Ovary (tissue), 9 donors: ENCODE measurements around the gene HIGD1A. TPM values are rescaled to one million over a fixed set of nuclear protein-coding genes. Genes with fewer than 3 reads are reported as not detected.

Experiments
- DNase-seq, 5 donors: peaks; one replicate each; pipeline ENCODE4 v3.0.0-alpha.2; 2019 to 2020
- H3K27ac ChIP-seq, 2 donors: fragments of 200-600 bp; one replicate each; pipeline versions ENCODE4 v1.5.1 to v1.8.0; 2019 to 2022
- H3K27me3 ChIP-seq: fragments of 200-600 bp; one replicate; pipeline ENCODE4 v1.8.0; 2022
- H3K36me3 ChIP-seq: fragments of 200-600 bp; sonication (generic); one replicate; pipeline ENCODE4 v1.5.1; 2019
- H3K4me1 ChIP-seq: one replicate; pipeline ENCODE4 v1.8.1; 2013; ENCODE audit warnings: mild to moderate bottlenecking, moderate library complexity; ENCODE audit not compliant: insufficient read depth
- H3K4me3 ChIP-seq: fragments of 200-600 bp; sonication (generic); one replicate; pipeline ENCODE4 v1.5.1; 2017
- H3K9me3 ChIP-seq, 2 donors: fragments of 200-600 bp in 1 of 2; sonication (generic) in 1 of 2; one replicate each; pipeline versions ENCODE4 v1.5.1 to v1.8.1; 2013 to 2019; ENCODE audit warnings: mild to moderate bottlenecking in 1 of 2, moderate library complexity in 1 of 2
- CTCF ChIP-seq, 3 donors: fragments of 450-650 bp in 2 of 3; fragments of 200-600 bp in 1 of 3; IDR thresholded peaks; one replicate each; pipeline versions ENCODE4 v1.5.1 to v1.8.0; 2016 to 2022; ENCODE audit warnings: antibody characterized with exemption in 3 of 3, mild to moderate bottlenecking in 1 of 3
- EP300 ChIP-seq: sonication (generic); formaldehyde crosslinking; IDR thresholded peaks from one replicate; pipeline ENCODE4 v1.6.1; 2017; ENCODE audit warnings: antibody characterized with exemption
- POLR2A ChIP-seq: fragments of 450-650 bp; IDR thresholded peaks from one replicate; pipeline ENCODE4 v1.6.1; 2017; ENCODE audit warnings: antibody characterized with exemption, mild to moderate bottlenecking, moderate library complexity
- WGBS, 3 donors: extraction: QIAGEN DNeasy Blood & Tissue Kit in 1 of 3; methylation state at CpG; one replicate each; pipeline versions ENCODE4 v1.1.5 to v1.1.7; 2013 to 2017; 5-methylcytosine and 5-hydroxymethylcytosine counted together
- intact Hi-C, 4 donors: fragments of 100-400 bp; cut with DNase I; formaldehyde crosslinking; loops; one replicate each; pipeline versions ENCODE4 v1.11.0 to v1.15.1; 2022 to 2023
- polyA plus RNA-seq, 2 donors: library from polyadenylated mRNA; stranded (reverse); fragments of 200-250 nt in 1 of 2; fragments of 350-450 nt in 1 of 2; fragmentation: Illumina TruSeq in 1 of 2; extraction: RNeasy Lipid Tissue Mini Kit (QIAGEN cat#74804) in 1 of 2; gene quantifications; one replicate each; pipeline ENCODE4 v1.2.3, GENCODE V29; 2013 to 2014
- total RNA-seq, 7 donors: library from RNA; depleted of rRNA in 2 of 7; stranded (reverse); fragments of >200 nt in 2 of 7; fragmentation: NEBNext Ultra II Directional in 3 of 7; extraction: Animal tissue kit (Norgen Biotek cat#: 25700) in 3 of 7; gene quantifications; one replicate each; pipeline versions ENCODE4 v1.1.0 to v1.2.4, GENCODE V29; 2016 to 2023
- donor health status: DM: no; HTN: no; CAD: no; lungs with moderate emphysema.
- donor health status: DM: no; HTN: no; CAD: no.
- donor health status: Bipolar disorder and iron deficiency.
- donor health status: DM: yes; HTN: yes; CAD: no.
- donor health status: DM: no; HTN: no; CAD: no.
- donor health status: DM: yes; HTN: yes; CAD: no.

The HIGD1A gene
- total and polyA plus RNA-seq, 9 donors: 44.6 to 126 (median 65.4) TPM

- peak overlapping the region; percentile 87 for H3K4me3 ChIP-seq
- TF ChIP-seq CTCF (IDR thresholded peaks at IDR 0.05) (no peak), EP300 (no peak), POLR2A (no peak)
- H3K27me3 ChIP-seq: no peaks in the 10 kb centered on the region
- peak overlapping the region in 1 of 2 donors; percentile 78 for H3K27ac ChIP-seq
- 28 to 35% (median 30%) methylated on average over 19 to 23 of the region's 23 CpGs for WGBS, 3 donors
- H3K36me3 ChIP-seq: no peaks in the 10 kb centered on the region
- no peaks in the 10 kb centered on the region for H3K9me3 ChIP-seq
- DNase-seq: peak in 4 of 5 donors; percentile 33 to 51 (median 40)
- intact Hi-C loops: no loop called here
- H3K4me1 ChIP-seq: no peaks in the 10 kb centered on the region
Measured at GRCh38 chr3:42805141-42805821, 991 bp upstream of the HIGD1A start.

GRCh38 chr3:42804831-42805132 lies 492 bp upstream of the HIGD1A start:
- H3K4me1 ChIP-seq: no peaks in the 10 kb centered on the region
- intact Hi-C loops: no loop called here
- no peak for DNase-seq
- WGBS, 3 donors: 0 to 1% (median 1%) methylated on average over 12 to 13 of the region's 13 CpGs
- peak overlapping the region; percentile 87 for H3K4me3 ChIP-seq
- no peaks in the 10 kb centered on the region for H3K36me3 ChIP-seq
- no peaks in the 10 kb centered on the region for H3K27me3 ChIP-seq
- H3K27ac ChIP-seq: peak overlapping the region; percentile 78 to 82
- TF ChIP-seq POLR2A (no peak), CTCF (IDR thresholded peaks at IDR 0.05) (no peak), EP300 (no peak)
- H3K9me3 ChIP-seq: no peaks in the 10 kb centered on the region

DNA sequence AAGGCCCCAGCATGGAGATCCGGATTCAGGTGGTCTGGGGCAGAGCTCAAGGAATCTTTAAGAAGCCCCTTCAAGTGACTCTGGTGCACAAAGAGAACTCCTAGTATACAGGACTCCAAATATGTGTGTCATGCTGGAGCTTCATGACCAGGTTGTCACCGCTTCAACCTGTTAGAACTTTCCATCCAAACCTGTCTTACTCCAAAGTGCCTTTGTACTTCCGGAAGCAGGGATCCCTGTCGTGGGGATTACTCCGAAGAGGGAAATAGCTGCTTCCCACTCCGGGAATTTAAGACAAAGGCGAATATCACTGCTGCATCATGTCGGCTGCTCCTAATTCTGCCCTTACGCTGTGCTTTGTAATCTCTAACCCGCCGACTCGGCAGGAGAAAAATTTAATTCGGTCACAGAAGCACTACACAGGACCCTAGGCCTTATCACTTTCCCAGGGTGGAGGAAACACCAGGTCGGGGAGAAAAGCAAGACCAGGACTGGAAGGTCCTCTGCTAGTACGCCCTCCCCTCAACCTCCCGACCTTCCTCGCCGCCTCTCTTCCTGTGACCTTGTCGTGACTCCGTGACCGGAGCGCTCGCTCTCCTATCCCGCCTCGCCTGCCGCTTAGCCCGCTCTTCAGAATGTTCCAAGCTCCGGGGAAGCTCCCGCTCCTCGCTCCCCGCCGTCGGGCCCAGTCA lies 730 bp downstream of the HIGD1A start:
- Histone ChIP-seq H3K9me3 (no peaks in the 10 kb centered on the region), H3K4me1 (no peaks in the 10 kb centered on the region), H3K4me3 (peak overlapping the region; percentile 87), H3K36me3 (no peaks in the 10 kb centered on the region), H3K27me3 (no peaks in the 10 kb centered on the region), H3K27ac (peak overlapping the region; percentile 78 to 82)
- peak; percentile 25 to 64 (median 45) for DNase-seq
- intact Hi-C loops: no loop called here
- 0 to 2% (median 1%) methylated on average over 33 of the region's 33 CpGs for WGBS, 3 donors
- no peak for TF ChIP-seq POLR2A
- TF ChIP-seq CTCF (IDR thresholded peaks at IDR 0.05): no peak
- TF ChIP-seq EP300: no peak

- H3K4me1 ChIP-seq: no peaks in the 10 kb centered on the region
Measured at GRCh38 chr3:42802876-42803413, 1.3 kb downstream of the HIGD1A start.

More at GRCh38 chr3:42802876-42803413, 1.3 kb downstream of the HIGD1A start:
- 39 to 43% (median 41%) methylated on average over 11 of the region's 11 CpGs for WGBS, 3 donors
- no peaks in the 10 kb centered on the region for H3K9me3 ChIP-seq
- no peak for DNase-seq
- TF ChIP-seq POLR2A (no peak), CTCF (IDR thresholded peaks at IDR 0.05) (no peak)
- H3K4me3 ChIP-seq: peak overlapping the region; percentile 87
- H3K27me3 ChIP-seq: no peaks in the 10 kb centered on the region
- H3K27ac ChIP-seq: peak overlapping the region; percentile 78 to 82
- intact Hi-C loops: no loop called here
- H3K36me3 ChIP-seq: no peaks in the 10 kb centered on the region
